Measurements from ENCODE around the gene ENTREP3. TPM values are rescaled to one million over a fixed set of nuclear protein-coding genes. Genes with fewer than 3 reads are reported as not detected.

Gene ENTREP3
- total and polyA plus RNA-seq, 2 experiments from 2014 or later: 8.8 to 27.1 TPM

DNA sequence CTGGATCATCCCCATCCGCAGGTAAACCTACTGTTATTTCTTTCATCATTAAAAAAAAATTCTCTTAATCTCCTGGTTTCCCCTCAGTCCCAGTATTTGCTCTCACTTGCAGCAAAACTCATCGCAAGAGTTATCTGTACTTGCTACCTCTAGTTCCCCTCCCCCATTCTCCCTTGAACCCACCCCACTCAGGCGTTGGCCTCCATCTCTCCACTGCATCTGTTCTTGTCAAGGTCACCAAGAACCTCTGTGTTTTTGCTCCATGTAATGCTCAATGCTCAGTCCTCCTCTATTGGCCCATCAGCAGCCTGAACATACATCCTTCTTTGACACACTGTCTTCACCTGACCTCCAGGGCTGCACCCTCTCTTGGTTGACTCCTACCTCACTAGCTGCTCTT lies 41.4 kb upstream of the ENTREP3 start:
- H3K4me1 ChIP-seq (ENCODE audit: insufficient read depth): peaks cover 6% of the 10 kb centered on the region
- H3K9me2 ChIP-seq (replicated peaks; ENCODE audit: insufficient read depth): no peaks in the 10 kb centered on the region
- H3K27me3 ChIP-seq: peaks cover 45% of the 10 kb centered on the region
- H3K9me3 ChIP-seq (ENCODE audit: low read depth): no peaks in the 10 kb centered on the region
- H3K27ac ChIP-seq: no peak overlapping the region
- no peaks in the 10 kb centered on the region for H3K36me3 ChIP-seq (replicated peaks; ENCODE audit: insufficient read depth, low read depth)
- TF ChIP-seq EZH2phosphoT487 (IDR thresholded peaks at IDR 0.05; ENCODE audit: low read depth, severe bottlenecking, unreplicated experiment) (no peak), EZH2 (IDR thresholded peaks at IDR 0.05; ENCODE audit: borderline replicate concordance) (no peak)
- TF ChIP-seq, protein P1, sequence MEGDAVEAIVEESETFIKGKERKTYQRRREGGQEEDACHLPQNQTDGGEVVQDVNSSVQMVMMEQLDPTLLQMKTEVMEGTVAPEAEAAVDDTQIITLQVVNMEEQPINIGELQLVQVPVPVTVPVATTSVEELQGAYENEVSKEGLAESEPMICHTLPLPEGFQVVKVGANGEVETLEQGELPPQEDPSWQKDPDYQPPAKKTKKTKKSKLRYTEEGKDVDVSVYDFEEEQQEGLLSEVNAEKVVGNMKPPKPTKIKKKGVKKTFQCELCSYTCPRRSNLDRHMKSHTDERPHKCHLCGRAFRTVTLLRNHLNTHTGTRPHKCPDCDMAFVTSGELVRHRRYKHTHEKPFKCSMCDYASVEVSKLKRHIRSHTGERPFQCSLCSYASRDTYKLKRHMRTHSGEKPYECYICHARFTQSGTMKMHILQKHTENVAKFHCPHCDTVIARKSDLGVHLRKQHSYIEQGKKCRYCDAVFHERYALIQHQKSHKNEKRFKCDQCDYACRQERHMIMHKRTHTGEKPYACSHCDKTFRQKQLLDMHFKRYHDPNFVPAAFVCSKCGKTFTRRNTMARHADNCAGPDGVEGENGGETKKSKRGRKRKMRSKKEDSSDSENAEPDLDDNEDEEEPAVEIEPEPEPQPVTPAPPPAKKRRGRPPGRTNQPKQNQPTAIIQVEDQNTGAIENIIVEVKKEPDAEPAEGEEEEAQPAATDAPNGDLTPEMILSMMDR (IDR thresholded peaks at IDR 0.05; ENCODE audit: poor library complexity): no peak
- H3K79me2 ChIP-seq: no peaks in the 10 kb centered on the region
- no peaks in the 10 kb centered on the region for H4K20me1 ChIP-seq (ENCODE audit: insufficient read depth, poor library complexity, severe bottlenecking)
- WGBS (ENCODE audit: low lambda C conversion rate, missing lambda C conversion rate): 94% methylated on average over 3 of the region's 3 CpGs
- H2AFZ ChIP-seq: no peak overlapping the region
- H3K4me3 ChIP-seq: no peak overlapping the region
- no peak overlapping the region for H3K4me2 ChIP-seq
- DNase-seq (ENCODE audit: low spot score): no peak

DNA sequence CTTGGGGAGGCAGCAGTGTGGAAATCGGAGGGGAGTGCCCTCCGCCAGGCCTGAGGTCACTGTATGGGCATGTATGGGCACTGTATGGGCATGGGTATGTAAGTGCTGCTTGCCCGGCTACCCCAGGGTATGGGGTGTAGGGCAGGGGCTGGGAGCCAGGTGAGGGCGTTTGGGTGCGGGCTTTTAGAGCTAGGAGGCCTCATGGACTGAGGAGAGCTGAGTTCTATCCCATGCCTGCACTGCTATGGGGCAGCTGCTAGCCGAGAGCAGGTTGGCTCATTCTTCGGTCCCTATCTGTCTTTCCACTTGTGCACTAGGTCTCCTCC lies 40.6 kb upstream of the ENTREP3 start:
- Histone ChIP-seq H3K79me2 (no peaks in the 10 kb centered on the region), H3K27ac (no peak overlapping the region), H3K9me3 (ENCODE audit: low read depth) (no peaks in the 10 kb centered on the region), H3K4me3 (no peak overlapping the region), H3K4me1 (ENCODE audit: insufficient read depth) (peaks cover under 1% of the 10 kb centered on the region), H3K36me3 (replicated peaks; ENCODE audit: insufficient read depth, low read depth) (no peaks in the 10 kb centered on the region), H4K20me1 (ENCODE audit: insufficient read depth, poor library complexity, severe bottlenecking) (no peaks in the 10 kb centered on the region), H2AFZ (no peak overlapping the region), H3K9me2 (replicated peaks; ENCODE audit: insufficient read depth) (no peaks in the 10 kb centered on the region), H3K27me3 (peaks cover 45% of the 10 kb centered on the region), H3K4me2 (no peak overlapping the region)
- TF ChIP-seq EZH2phosphoT487 (IDR thresholded peaks at IDR 0.05; ENCODE audit: low read depth, severe bottlenecking, unreplicated experiment): no peak
- TF ChIP-seq, protein P1 (IDR thresholded peaks at IDR 0.05; ENCODE audit: poor library complexity): no peak
- TF ChIP-seq EZH2 (IDR thresholded peaks at IDR 0.05; ENCODE audit: borderline replicate concordance): no peak
- 82% methylated on average over 7 of the region's 7 CpGs for WGBS (ENCODE audit: low lambda C conversion rate, missing lambda C conversion rate)
- no peak for DNase-seq (ENCODE audit: low spot score)

DNA sequence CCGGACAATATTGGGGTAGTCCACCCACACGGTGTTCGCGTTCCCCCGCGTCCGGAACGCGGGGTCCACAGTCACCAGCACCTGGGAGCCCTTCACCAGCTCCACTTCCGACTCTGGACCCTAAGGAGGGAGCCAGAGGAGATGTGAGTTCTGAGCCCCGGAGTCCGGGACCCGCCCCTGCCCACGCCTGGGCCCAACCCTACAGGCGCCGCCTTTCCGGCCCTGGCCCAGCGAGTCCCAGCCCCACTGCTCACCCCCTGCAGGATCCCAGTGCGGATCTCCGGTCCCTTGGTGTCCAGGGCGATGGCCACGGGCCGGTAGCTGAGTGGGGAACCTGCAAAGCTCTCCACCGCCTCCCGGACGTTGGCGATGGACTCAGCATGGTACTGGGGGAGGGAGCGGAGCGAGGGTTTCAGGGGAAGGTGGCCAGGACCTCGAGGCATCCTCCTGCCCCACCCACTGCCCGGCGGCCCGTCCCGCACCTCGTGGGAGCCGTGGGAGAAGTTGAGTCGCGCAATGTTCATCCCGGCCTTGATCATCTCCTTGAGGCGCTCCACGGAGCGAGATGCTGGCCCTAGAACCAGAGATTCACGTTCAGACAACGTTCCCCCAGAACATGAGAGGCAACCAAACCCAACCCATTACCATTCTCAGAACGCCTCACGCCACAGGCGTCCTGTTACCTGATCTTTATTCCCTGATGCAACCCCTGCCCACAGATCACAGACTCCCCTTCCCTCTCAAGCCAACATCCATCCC lies 40.1 kb upstream of the ENTREP3 start:
- Histone ChIP-seq H3K27ac (no peak overlapping the region), H3K4me1 (ENCODE audit: insufficient read depth) (no peaks in the 10 kb centered on the region), H2AFZ (no peak overlapping the region), H3K27me3 (peaks cover 45% of the 10 kb centered on the region), H3K79me2 (no peaks in the 10 kb centered on the region), H3K9me2 (replicated peaks; ENCODE audit: insufficient read depth) (no peaks in the 10 kb centered on the region), H3K9me3 (ENCODE audit: low read depth) (no peaks in the 10 kb centered on the region), H3K36me3 (replicated peaks; ENCODE audit: insufficient read depth, low read depth) (no peaks in the 10 kb centered on the region), H3K4me2 (peak overlapping the region; percentile 68), H3K4me3 (no peak overlapping the region), H4K20me1 (ENCODE audit: insufficient read depth, poor library complexity, severe bottlenecking) (no peaks in the 10 kb centered on the region)
- TF ChIP-seq, protein P1 (IDR thresholded peaks at IDR 0.05; ENCODE audit: poor library complexity): no peak
- TF ChIP-seq EZH2 (IDR thresholded peaks at IDR 0.05; ENCODE audit: borderline replicate concordance): peak; percentile 51
- 9% methylated on average over 46 of the region's 47 CpGs for WGBS (ENCODE audit: low lambda C conversion rate, missing lambda C conversion rate)
- DNase-seq (ENCODE audit: low spot score): no peak
